ENCODE measurements around the gene CRYGS. TPM values are rescaled to one million over a fixed set of nuclear protein-coding genes. Genes with fewer than 3 reads are reported as not detected.

Gene CRYGS
- total RNA-seq, 1 experiment from 2014 or later, result 4.3 TPM

GRCh38 chr3:186516646-186517045, 27.5 kb downstream of the CRYGS start:
- Histone ChIP-seq H3K36me3 (ENCODE audit: control insufficient read depth in 1 of 2, insufficient read depth in 2 of 2, low read length in 2 of 2) (no peaks in the 10 kb centered on the region), H3K27ac (ENCODE audit: low read depth, low read length) (no peak overlapping the region), H3K4me3 (replicated peaks in 1 of 2; ENCODE audit: low read depth in 1 of 2, low read length in 2 of 2) (no peak overlapping the region), H3K9ac (ENCODE audit: low read length) (no peak overlapping the region), H3K4me1 (ENCODE audit: control insufficient read depth in 1 of 2, insufficient read depth in 2 of 2, low read length in 2 of 2) (no peaks in the 10 kb centered on the region), H3K27me3 (ENCODE audit: insufficient read depth, low read length) (peaks cover 36% of the 10 kb centered on the region; the same call in 1 of the 2 replicates), H2AFZ (ENCODE audit: low read depth, low read length, poor library complexity, severe bottlenecking) (no peak overlapping the region), H4K20me1 (ENCODE audit: insufficient read depth) (no peaks in the 10 kb centered on the region), H3K9me3 (ENCODE audit: control insufficient read depth in 1 of 2, insufficient read depth in 1 of 2, low read depth in 1 of 2, low read length in 2 of 2) (no peaks in the 10 kb centered on the region), H3K4me2 (ENCODE audit: low read length) (no peak overlapping the region), H3K79me2 (ENCODE audit: insufficient read depth, low read length) (no peaks in the 10 kb centered on the region), H3K9me2 (ENCODE audit: insufficient read depth) (no peaks in the 10 kb centered on the region)
- POLR2A ChIA-PET, result no interaction called here
- RAD21 ChIA-PET (ENCODE audit: low non-redundant PET in 1 of 2, low total read pairs in 2 of 2, uncharacterized antibody in 2 of 2, unreplicated experiment in 2 of 2), result no interaction called here
- DNase-seq (ENCODE audit: low read depth, low spot score) (no peak), ATAC-seq (no peak)
- intact Hi-C loops (cut with micrococcal nuclease), result no loop called here
- CTCF ChIA-PET, result interaction anchor here (1.0 kb wide), 1 partner anchor 100 kb away, joined by 3 read pairs; no protein-coding TSS in a partner anchor
- TF ChIP-seq, protein P1, sequence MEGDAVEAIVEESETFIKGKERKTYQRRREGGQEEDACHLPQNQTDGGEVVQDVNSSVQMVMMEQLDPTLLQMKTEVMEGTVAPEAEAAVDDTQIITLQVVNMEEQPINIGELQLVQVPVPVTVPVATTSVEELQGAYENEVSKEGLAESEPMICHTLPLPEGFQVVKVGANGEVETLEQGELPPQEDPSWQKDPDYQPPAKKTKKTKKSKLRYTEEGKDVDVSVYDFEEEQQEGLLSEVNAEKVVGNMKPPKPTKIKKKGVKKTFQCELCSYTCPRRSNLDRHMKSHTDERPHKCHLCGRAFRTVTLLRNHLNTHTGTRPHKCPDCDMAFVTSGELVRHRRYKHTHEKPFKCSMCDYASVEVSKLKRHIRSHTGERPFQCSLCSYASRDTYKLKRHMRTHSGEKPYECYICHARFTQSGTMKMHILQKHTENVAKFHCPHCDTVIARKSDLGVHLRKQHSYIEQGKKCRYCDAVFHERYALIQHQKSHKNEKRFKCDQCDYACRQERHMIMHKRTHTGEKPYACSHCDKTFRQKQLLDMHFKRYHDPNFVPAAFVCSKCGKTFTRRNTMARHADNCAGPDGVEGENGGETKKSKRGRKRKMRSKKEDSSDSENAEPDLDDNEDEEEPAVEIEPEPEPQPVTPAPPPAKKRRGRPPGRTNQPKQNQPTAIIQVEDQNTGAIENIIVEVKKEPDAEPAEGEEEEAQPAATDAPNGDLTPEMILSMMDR (IDR thresholded peaks at IDR 0.05 in 2 of 3, conservative IDR thresholded peaks at IDR 0.05 in 1 of 3; ENCODE audit: borderline replicate concordance in 1 of 3, insufficient read depth in 1 of 3, low read depth in 2 of 3, low read length in 2 of 3), result no peak
- TF ChIP-seq RAD21 (IDR thresholded peaks at IDR 0.05; ENCODE audit: low read depth) (no peak), EZH2phosphoT487 (IDR thresholded peaks at IDR 0.05; ENCODE audit: borderline replicate concordance) (no peak), EGR1 (IDR thresholded peaks at IDR 0.05; ENCODE audit: low read depth) (no peak), SP1 (IDR thresholded peaks at IDR 0.05; ENCODE audit: low read depth) (no peak), ZBTB33 (IDR thresholded peaks at IDR 0.05; ENCODE audit: extremely low read depth, insufficient replicate concordance, low read length) (no peak), CBX3 (IDR thresholded peaks at IDR 0.05; ENCODE audit: low read depth) (no peak), ELF1 (IDR thresholded peaks at IDR 0.05; ENCODE audit: borderline replicate concordance, low read depth) (no peak), POLR2AphosphoS5 (IDR thresholded peaks at IDR 0.05; ENCODE audit: low read depth, low read length) (no peak), YY1 (IDR thresholded peaks at IDR 0.05; ENCODE audit: extremely low read depth, insufficient replicate concordance, low read depth, low read length) (no peak), JUND (IDR thresholded peaks at IDR 0.05) (no peak), ZNF274 (IDR thresholded peaks at IDR 0.05; ENCODE audit: low read depth, low read length) (no peak), POLR2A (IDR thresholded peaks at IDR 0.05; ENCODE audit: borderline replicate concordance, extremely low read depth, insufficient read depth, insufficient read length) (no peak), SRF (IDR thresholded peaks at IDR 0.05; ENCODE audit: low read depth) (no peak), SIN3A (IDR thresholded peaks at IDR 0.05; ENCODE audit: low read depth) (no peak), CEBPB (IDR thresholded peaks at IDR 0.05; ENCODE audit: low read depth) (no peak), TCF7L2 (IDR thresholded peaks at IDR 0.05; ENCODE audit: borderline replicate concordance, extremely low read depth, insufficient read depth, insufficient read length) (no peak), ATF3 (IDR thresholded peaks at IDR 0.05) (no peak)
- TF ChIP-seq, protein P2, sequence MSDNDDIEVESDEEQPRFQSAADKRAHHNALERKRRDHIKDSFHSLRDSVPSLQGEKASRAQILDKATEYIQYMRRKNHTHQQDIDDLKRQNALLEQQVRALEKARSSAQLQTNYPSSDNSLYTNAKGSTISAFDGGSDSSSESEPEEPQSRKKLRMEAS (IDR thresholded peaks at IDR 0.05), result no peak
- no TSS peak for BruUV-seq (replicated peaks)

All from HCT116 (cell line).